Psoas muscle (tissue), 8 donors: Measurements from ENCODE around the gene KRT14. TPM values are rescaled to one million over a fixed set of nuclear protein-coding genes. Genes with fewer than 3 reads are reported as not detected.
"Not testable (repeated sequence)": the region's sequence is repeated elsewhere in the genome, so short reads cannot be mapped to it uniquely, and the experiment has no call there.

Experiments
- ATAC-seq, 4 donors: fragments of 200-7000 bp; cut with Tn5 transposase; one replicate each; pipeline ENCODE4 v1.9.1; 2020; ENCODE audit warnings: moderate library complexity in 3 of 4, mild to moderate bottlenecking in 2 of 4
- DNase-seq, 2 donors: peaks; one replicate each; pipeline ENCODE4 v3.0.0-alpha.2; 2020
- H3K27ac ChIP-seq: fragments of 200-600 bp; one replicate; pipeline ENCODE4 v1.8.0; 2022
- H3K27me3 ChIP-seq, 3 donors: fragments of 200-600 bp in 1 of 3; one replicate each; pipeline versions ENCODE4 v1.6.1 to v1.8.0; 2013 to 2022; ENCODE audit warnings: low read length in 2 of 3, mild to moderate bottlenecking in 2 of 3, moderate library complexity in 1 of 3; ENCODE audit not compliant: insufficient read depth in 3 of 3
- H3K36me3 ChIP-seq, 2 donors: fragments of 200-600 bp in 1 of 2; one replicate each; pipeline versions ENCODE4 v1.6.1 to v1.8.0; 2013 to 2022; ENCODE audit warnings: low read depth in 1 of 2, mild to moderate bottlenecking in 1 of 2, moderate library complexity in 1 of 2; ENCODE audit not compliant: insufficient read depth in 1 of 2
- H3K4me1 ChIP-seq: fragments of 200-600 bp; one replicate; pipeline ENCODE4 v1.8.0; 2022
- H3K4me3 ChIP-seq: fragments of 200-600 bp; one replicate; pipeline ENCODE4 v1.8.0; 2022; ENCODE audit warnings: mild to moderate bottlenecking
- H3K9me3 ChIP-seq: fragments of 200-600 bp; one replicate; pipeline ENCODE4 v1.8.0; 2022
- WGBS, 3 donors: extraction: QIAGEN DNeasy Blood & Tissue Kit; methylation state at CpG; one replicate each; pipeline versions ENCODE4 v1.1.6 to v1.1.7; 2013; 5-methylcytosine and 5-hydroxymethylcytosine counted together
- intact Hi-C, 2 donors: fragments of 100-400 bp; cut with DNase I; formaldehyde crosslinking; loops; one replicate each; pipeline versions ENCODE4 v1.11.0 to v1.14.2; 2022
- polyA plus RNA-seq, 3 donors: library from polyadenylated mRNA; stranded (reverse); fragments of 200-250 nt; gene quantifications; one replicate each; pipeline ENCODE4 v1.2.3, GENCODE V29; 2013
- total RNA-seq, 4 donors: library from RNA; stranded (reverse); fragmentation: NEBNext Ultra II Directional in 2 of 4; extraction: Animal tissue kit (Norgen Biotek cat#: 25700) in 2 of 4; gene quantifications; one replicate each; pipeline versions ENCODE4 v1.2.1 to v1.2.4, GENCODE V29; 2021 to 2023
- TF ChIP-seq, protein P1 (sequence below): fragments of 200-600 bp; IDR thresholded peaks from one replicate; pipeline ENCODE4 v1.8.0; 2022; ENCODE audit warnings: antibody characterized with exemption
- donor health status: healthy with polysubstance abuse.
- donor health status: DM: no; HTN: no; CAD: no; lungs with moderate emphysema.
- donor health status: Bipolar disorder and iron deficiency.
- donor health status: healthy.
- donor health status: DM: yes; HTN: yes; CAD: no.
- donor health status: DM: no; HTN: no; CAD: no.
- donor health status: DM: no; HTN: no; CAD: no.
- donor health status: DM: yes; HTN: yes; CAD: no.

The KRT14 gene
- total and polyA plus RNA-seq, 7 donors: 0.03 to 0.54 (median 0.17) TPM; not detected in 2

DNA sequence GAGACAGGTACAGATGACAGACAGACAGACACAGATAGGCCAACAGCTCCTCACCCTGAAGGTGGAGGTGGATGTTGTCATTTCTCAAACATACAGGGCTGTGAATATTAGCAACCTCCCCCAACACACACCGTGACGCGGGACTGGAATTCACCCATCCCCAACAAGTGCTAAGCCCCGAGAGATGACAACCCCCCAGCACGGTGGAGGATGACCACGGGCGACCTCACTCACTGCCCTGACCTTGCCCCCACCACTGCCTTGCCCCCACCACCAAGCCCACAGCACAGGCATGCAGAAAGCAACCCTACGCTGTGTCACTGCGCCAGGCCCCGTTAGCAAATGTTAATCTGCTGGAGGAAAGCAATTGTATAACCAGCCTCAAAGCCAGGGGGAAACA is 42.6 kb upstream of the KRT14 start:
- peak; percentile 1 to 19 for DNase-seq
- Histone ChIP-seq H3K27ac (no peak overlapping the region), H3K4me3 (no peak overlapping the region), H3K27me3 (no peaks in the 10 kb centered on the region), H3K36me3 (no peaks in the 10 kb centered on the region), H3K4me1 (no peaks in the 10 kb centered on the region), H3K9me3 (no peaks in the 10 kb centered on the region)
- intact Hi-C loops: no loop called here
- TF ChIP-seq, protein P1, sequence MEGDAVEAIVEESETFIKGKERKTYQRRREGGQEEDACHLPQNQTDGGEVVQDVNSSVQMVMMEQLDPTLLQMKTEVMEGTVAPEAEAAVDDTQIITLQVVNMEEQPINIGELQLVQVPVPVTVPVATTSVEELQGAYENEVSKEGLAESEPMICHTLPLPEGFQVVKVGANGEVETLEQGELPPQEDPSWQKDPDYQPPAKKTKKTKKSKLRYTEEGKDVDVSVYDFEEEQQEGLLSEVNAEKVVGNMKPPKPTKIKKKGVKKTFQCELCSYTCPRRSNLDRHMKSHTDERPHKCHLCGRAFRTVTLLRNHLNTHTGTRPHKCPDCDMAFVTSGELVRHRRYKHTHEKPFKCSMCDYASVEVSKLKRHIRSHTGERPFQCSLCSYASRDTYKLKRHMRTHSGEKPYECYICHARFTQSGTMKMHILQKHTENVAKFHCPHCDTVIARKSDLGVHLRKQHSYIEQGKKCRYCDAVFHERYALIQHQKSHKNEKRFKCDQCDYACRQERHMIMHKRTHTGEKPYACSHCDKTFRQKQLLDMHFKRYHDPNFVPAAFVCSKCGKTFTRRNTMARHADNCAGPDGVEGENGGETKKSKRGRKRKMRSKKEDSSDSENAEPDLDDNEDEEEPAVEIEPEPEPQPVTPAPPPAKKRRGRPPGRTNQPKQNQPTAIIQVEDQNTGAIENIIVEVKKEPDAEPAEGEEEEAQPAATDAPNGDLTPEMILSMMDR: no peak
- WGBS, 3 donors: 81 to 88% (median 84%) methylated on average over 10 of the region's 10 CpGs
- no peak for ATAC-seq

DNA sequence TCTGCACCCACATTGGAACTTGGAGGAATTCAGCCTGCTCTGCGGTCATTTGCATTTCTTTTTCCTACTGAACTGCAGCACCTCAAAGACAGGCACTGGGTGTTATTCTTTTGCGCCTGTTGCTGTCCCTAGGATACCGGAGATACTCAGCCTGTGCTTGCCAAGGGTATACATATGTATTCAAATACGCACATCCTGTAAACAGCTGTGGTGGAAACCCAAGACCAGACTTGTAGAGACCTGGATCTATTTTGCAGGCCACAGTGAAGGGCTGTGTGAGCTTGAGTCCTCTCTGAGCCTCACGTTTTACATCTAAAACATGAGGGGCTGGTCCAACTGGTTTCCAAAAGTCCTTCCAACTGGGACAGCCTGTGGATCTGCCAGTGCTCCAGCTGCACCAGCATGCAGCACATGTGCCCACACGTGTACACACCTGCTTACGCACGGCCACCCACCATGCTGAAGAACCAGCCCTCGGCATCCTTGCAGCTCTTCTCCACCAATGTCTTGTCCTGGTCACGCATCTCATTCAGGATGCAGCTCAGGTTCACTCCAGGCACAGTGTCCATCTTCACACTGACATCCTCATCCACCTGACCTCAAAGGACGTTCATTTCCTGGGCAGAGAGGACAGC is 42.0 kb upstream of the KRT14 start:
- ATAC-seq, H3K4me1 ChIP-seq, H3K9me3 ChIP-seq, H3K27ac ChIP-seq, H3K4me3 ChIP-seq, H3K36me3 ChIP-seq, H3K27me3 ChIP-seq, intact Hi-C loops: not testable (repeated sequence)
- DNase-seq: peak; percentile 2 to 34
- 82 to 88% (median 84%) methylated on average over 11 of the region's 11 CpGs for WGBS, 3 donors

DNA sequence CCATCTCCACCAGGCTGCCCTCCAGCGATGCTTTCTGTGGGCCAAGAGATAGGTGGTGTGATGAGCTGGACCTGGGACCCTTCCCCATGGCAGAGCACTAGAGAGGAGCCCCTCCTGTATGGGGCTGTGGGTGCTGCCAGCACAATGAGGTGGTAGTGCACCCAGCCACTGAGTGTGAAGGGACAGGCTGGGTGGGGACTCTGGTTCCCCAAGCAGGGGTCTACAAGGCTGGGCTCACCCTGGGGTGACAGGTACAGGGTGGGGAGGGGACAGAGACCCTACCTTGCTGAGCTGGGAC is 41.3 kb upstream of the KRT14 start:
- intact Hi-C loops, ATAC-seq, H3K9me3 ChIP-seq, H3K27me3 ChIP-seq, H3K4me3 ChIP-seq, H3K36me3 ChIP-seq, H3K27ac ChIP-seq, H3K4me1 ChIP-seq: not testable (repeated sequence)
- 24 to 42% (median 26%) methylated on average over 1 of the region's 1 CpG for WGBS, 3 donors
- DNase-seq: peak in 1 of 2 donors; percentile 19

DNA sequence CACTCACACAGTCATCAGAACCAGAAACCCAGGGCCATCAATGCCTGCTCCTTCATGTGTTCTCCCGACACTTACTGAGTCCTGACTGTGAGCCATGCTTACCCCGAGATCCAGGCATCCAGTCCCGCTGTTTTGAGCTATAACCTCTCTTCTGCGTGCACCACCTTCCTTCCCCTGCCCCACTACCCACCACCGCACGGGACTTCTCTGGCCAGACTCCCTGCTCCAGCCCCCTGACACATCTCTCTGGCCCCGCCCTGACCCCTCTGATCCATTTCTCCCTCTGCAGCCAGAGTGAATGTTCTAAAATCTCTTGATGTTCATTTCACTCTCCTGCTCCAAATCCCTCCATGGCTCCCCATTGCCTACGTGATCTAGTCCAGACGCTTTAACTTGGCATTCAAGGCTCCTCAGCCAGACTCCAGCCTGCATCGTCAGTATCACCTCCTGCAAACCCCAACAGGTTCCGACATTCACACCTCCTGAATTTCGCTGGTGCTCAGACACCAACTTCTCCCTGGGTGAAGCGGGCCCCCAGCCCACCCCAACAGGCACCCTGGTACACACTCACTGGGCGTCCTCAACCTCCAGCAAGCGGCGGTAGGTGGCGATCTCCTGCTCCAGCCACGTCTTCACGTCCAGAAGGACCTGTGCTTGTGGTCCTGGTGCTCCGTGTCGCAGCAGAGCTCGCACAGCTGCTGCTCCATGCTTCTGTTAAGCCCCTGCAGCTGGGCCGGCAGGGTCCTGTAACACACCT is 40.8 kb upstream of the KRT14 start:
- no peak overlapping the region for H3K4me3 ChIP-seq
- H3K4me1 ChIP-seq: no peaks in the 10 kb centered on the region
- TF ChIP-seq, protein P1: no peak
- H3K9me3 ChIP-seq: no peaks in the 10 kb centered on the region
- peaks cover 0 to 5% (median 0%) of the 10 kb centered on the region in 3 donors for H3K27me3 ChIP-seq
- no peaks in the 10 kb centered on the region for H3K36me3 ChIP-seq
- WGBS, 3 donors: 84 to 87% (median 85%) methylated on average over 23 of the region's 23 CpGs
- no peak overlapping the region for H3K27ac ChIP-seq
- no peak for DNase-seq
- no peak for ATAC-seq
- intact Hi-C loops: no loop called here

DNA sequence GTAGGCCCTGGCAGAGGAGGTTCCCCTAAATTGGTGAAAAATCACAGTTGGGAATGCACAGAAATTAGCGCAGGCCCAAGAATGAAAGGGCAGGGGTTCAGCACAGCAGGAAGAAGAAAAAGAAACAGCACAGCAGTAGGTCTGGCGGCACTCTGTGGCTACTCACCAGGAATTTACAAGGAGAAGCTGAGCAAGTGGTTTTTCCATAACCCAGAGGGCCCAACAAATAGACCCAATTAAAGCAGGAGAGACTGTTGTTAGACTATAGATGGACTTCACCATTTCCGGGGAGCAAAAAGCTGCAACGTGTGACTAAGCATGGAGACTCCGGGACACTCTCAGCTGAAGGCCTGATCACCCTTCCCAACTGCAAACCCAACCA is 40.2 kb upstream of the KRT14 start:
- H3K4me1 ChIP-seq, DNase-seq, H3K27ac ChIP-seq, H3K4me3 ChIP-seq, intact Hi-C loops, ATAC-seq, H3K36me3 ChIP-seq, H3K9me3 ChIP-seq: not testable (repeated sequence)
- 83 to 86% (median 83%) methylated on average over 5 of the region's 5 CpGs for WGBS, 3 donors
- peaks cover 0 to 11% (median 0%) of the 10 kb centered on the region in 3 donors for H3K27me3 ChIP-seq

DNA sequence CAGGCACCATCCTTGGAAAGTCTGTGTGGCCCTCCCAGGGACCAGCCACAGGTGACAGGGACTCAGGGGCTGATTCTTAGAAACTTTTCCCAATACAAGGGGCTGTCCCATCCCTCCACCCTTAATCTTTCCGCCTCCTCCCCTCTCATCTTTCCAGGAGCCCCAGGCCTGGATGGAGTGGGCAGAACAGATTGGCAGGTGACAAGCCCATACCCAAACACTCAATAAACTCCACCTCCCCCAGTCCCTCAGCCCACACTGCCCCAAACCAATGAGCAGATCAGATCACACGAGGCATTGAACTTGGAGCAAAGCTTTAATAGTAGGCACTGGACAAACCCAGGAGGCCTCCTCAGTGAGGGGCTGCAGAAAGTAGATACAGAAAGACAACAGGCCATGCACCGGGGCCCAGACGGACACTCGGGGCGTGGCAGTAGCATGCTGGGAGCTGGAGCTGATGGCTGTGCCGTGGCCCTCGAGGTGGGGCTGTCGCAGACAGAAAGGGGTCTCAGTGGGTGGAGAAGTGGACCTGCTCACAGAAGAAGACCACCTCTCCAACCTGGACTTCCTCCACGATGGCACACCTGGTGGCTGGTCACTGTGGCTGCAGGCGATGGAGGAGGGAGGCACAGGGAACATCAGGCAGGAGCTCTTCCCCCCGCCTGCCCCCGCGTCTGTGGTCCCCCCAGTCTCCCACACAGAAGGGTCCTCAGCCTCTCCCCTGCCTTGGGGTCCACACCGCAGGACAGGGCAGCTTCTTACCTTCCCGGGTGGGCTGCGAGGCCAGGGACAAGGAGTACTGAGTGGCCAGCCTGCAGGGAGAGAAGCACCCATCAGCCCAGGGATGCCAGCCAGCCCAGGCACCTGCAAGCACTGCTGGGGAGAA is 39.6 kb upstream of the KRT14 start:
- WGBS, 3 donors: 85 to 91% (median 88%) methylated on average over 14 to 17 of the region's 17 CpGs
- ATAC-seq: not testable (repeated sequence)

More for the DNA sequence above, 39.6 kb upstream of the KRT14 start:
- H3K36me3 ChIP-seq, DNase-seq, H3K9me3 ChIP-seq, H3K4me3 ChIP-seq, H3K27ac ChIP-seq, H3K4me1 ChIP-seq, intact Hi-C loops: not testable (repeated sequence)
- H3K27me3 ChIP-seq: peaks cover 0 to 11% (median 2%) of the 10 kb centered on the region in 3 donors
